WTC11 (cell line): ENCODE results near the gene LRRC7. TPM values are rescaled to one million over a fixed set of nuclear protein-coding genes. Genes with fewer than 3 reads are reported as not detected.

ENCODE experiments used
- ATAC-seq: fragments of 200-7000 bp; cut with Tn5 transposase; 2 replicates; pipeline ENCODE4 v1.10.0; 2021; ENCODE audit warnings: mild to moderate bottlenecking, moderate library complexity
- CTCF ChIA-PET: fragments of 300-600 bp; sonication (Branson Sonifier 250); formaldehyde crosslinking; loops from one replicate; lab custom pipeline; 2021; ENCODE audit warnings: antibody characterized with exemption; lab: Charles Lee
- POLR2A ChIA-PET: fragments of 350-600 bp; sonication (Branson Sonifier 250); formaldehyde crosslinking; loops from one replicate; lab custom pipeline; 2021; ENCODE audit warnings: antibody characterized with exemption; lab: Charles Lee
- DNase-seq: peaks from one replicate; pipeline ENCODE4 v3.0.0; 2021; ENCODE audit warnings: low spot score
- H3K27ac Mint-ChIP-seq: 2 replicates; pipeline ENCODE4 v1.8.0; 2021; ENCODE audit warnings: mixed read lengths
- H3K27me3 Mint-ChIP-seq: 2 replicates; pipeline ENCODE4 v1.8.0; 2021; ENCODE audit warnings: low read depth, mild to moderate bottlenecking, moderate library complexity, mixed read lengths
- H3K36me3 Mint-ChIP-seq: 2 replicates; pipeline ENCODE4 v1.8.0; 2021; ENCODE audit warnings: mixed read lengths
- H3K4me1 Mint-ChIP-seq: 2 replicates; pipeline ENCODE4 v1.8.0; 2022; ENCODE audit warnings: mixed read lengths
- H3K4me3 Mint-ChIP-seq: 2 replicates; pipeline ENCODE4 v1.8.0; 2021; ENCODE audit warnings: mild to moderate bottlenecking, moderate library complexity, mixed read lengths
- H3K9me3 Mint-ChIP-seq: 2 replicates; pipeline ENCODE4 v1.8.0; 2021; ENCODE audit warnings: mixed read lengths
- AR ChIP-seq: fragments of 250-450 bp; sonication (Bioruptor Pico); IDR thresholded peaks from 2 replicates; pipeline ENCODE4 v1.9.0; 2021; ENCODE audit warnings: mild to moderate bottlenecking
- ARID4B ChIP-seq: sonication (generic); formaldehyde crosslinking; IDR thresholded peaks from 2 replicates; pipeline ENCODE4 v1.8.0; 2023; ENCODE audit warnings: missing genetic modification reagents, mild to moderate bottlenecking, borderline replicate concordance
- ATF1 ChIP-seq: sonication (generic); formaldehyde crosslinking; IDR thresholded peaks from 2 replicates; pipeline ENCODE4 v1.8.1; 2023; ENCODE audit warnings: mild to moderate bottlenecking, moderate library complexity, missing genetic modification reagents
- CREB1 ChIP-seq: sonication (generic); formaldehyde crosslinking; IDR thresholded peaks from 2 replicates; pipeline ENCODE4 v1.8.0; 2023; ENCODE audit warnings: mild to moderate bottlenecking, missing genetic modification reagents
- CTCF ChIP-seq: fragments of 200-600 bp; IDR thresholded peaks from 2 replicates; pipeline ENCODE4 v1.8.0; 2022; ENCODE audit warnings: antibody characterized with exemption
- GRHL2 ChIP-seq: fragments of 250-450 bp; sonication (Bioruptor Pico); IDR thresholded peaks from 2 replicates; pipeline ENCODE4 v1.8.0; 2022; ENCODE audit warnings: mild to moderate bottlenecking, moderate library complexity; ENCODE audit not compliant: insufficient replicate concordance, severe bottlenecking
- GTF2I ChIP-seq: fragments of 250-450 bp; sonication (Bioruptor Pico); conservative IDR thresholded peaks from 2 replicates; pipeline ENCODE4 v1.4.0; 2021; ENCODE audit warnings: mild to moderate bottlenecking
- JUN ChIP-seq: sonication (generic); formaldehyde crosslinking; IDR thresholded peaks from 2 replicates; pipeline ENCODE4 v1.8.0; 2023; ENCODE audit warnings: mild to moderate bottlenecking, missing genetic modification reagents
- MXD4 ChIP-seq: fragments of 250-450 bp; sonication (Bioruptor Pico); IDR thresholded peaks from 2 replicates; pipeline ENCODE4 v1.8.0; 2021; ENCODE audit warnings: mild to moderate bottlenecking, moderate library complexity, borderline replicate concordance
- NFYB ChIP-seq: sonication (generic); formaldehyde crosslinking; conservative IDR thresholded peaks from 2 replicates; pipeline ENCODE4 v1.8.0; 2022; ENCODE audit warnings: low read depth, missing genetic modification reagents
- NR2C2 ChIP-seq: sonication (generic); formaldehyde crosslinking; IDR thresholded peaks from 2 replicates; pipeline ENCODE4 v1.8.0; 2022; ENCODE audit warnings: mild to moderate bottlenecking, missing genetic modification reagents
- PREB ChIP-seq: sonication (generic); formaldehyde crosslinking; IDR thresholded peaks from 2 replicates; pipeline ENCODE4 v1.8.1; 2022; ENCODE audit warnings: mild to moderate bottlenecking, missing genetic modification reagents, moderate library complexity, borderline replicate concordance
- TEAD1 ChIP-seq: sonication (generic); formaldehyde crosslinking; IDR thresholded peaks from 2 replicates; pipeline ENCODE4 v1.8.0; 2022; ENCODE audit warnings: mild to moderate bottlenecking, missing genetic modification reagents
- TEAD4 ChIP-seq: sonication (generic); formaldehyde crosslinking; IDR thresholded peaks from 2 replicates; pipeline ENCODE4 v1.8.0; 2022; ENCODE audit warnings: mild to moderate bottlenecking, missing genetic modification reagents
- ZNF138 ChIP-seq: sonication (generic); formaldehyde crosslinking; conservative IDR thresholded peaks from 2 replicates; pipeline ENCODE4 v1.8.1; 2022; ENCODE audit warnings: mild to moderate bottlenecking, moderate library complexity, missing genetic modification reagents
- ZNF396 ChIP-seq: fragments of 250-450 bp; sonication (Bioruptor Pico); IDR thresholded peaks from 2 replicates; pipeline ENCODE4 v1.8.0; 2021; ENCODE audit warnings: mild to moderate bottlenecking, moderate library complexity, borderline replicate concordance
- ZNF425 ChIP-seq: fragments of 250-450 bp; sonication (Bioruptor Pico); conservative IDR thresholded peaks from 2 replicates; pipeline ENCODE4 v1.9.0; 2021; ENCODE audit warnings: mild to moderate bottlenecking
- ZNF532 ChIP-seq: fragments of 250-450 bp; sonication (Bioruptor Pico); IDR thresholded peaks from 2 replicates; pipeline ENCODE4 v1.9.0; 2021; ENCODE audit warnings: mild to moderate bottlenecking, borderline replicate concordance
- total RNA-seq: library from RNA; stranded (reverse); gene quantifications from 3 replicates; pipeline ENCODE4 v1.2.3, GENCODE V29; 2021

Gene LRRC7
- total RNA-seq, 1 experiment from 2014 or later: not detected

- no peaks in the 10 kb centered on the region for H3K36me3 Mint-ChIP-seq
- no peak for DNase-seq
- no peak overlapping the region for H3K4me3 Mint-ChIP-seq
- no peaks in the 10 kb centered on the region for H3K27me3 Mint-ChIP-seq
- no peak for ATAC-seq
- H3K9me3 Mint-ChIP-seq: no peaks in the 10 kb centered on the region
- H3K27ac Mint-ChIP-seq: no peak overlapping the region
- no peaks in the 10 kb centered on the region for H3K4me1 Mint-ChIP-seq
- CTCF ChIA-PET: no interaction called here
- POLR2A ChIA-PET: no interaction called here
- TF ChIP-seq TEAD4 (CRISPR knock-in tag): no peak
- TF ChIP-seq ZNF396 (CRISPR knock-in tag): no peak
- no peak for TF ChIP-seq MXD4 (CRISPR knock-in tag)
- TF ChIP-seq CTCF: no peak
- no peak for TF ChIP-seq ATF1
- TF ChIP-seq NFYB (CRISPR knock-in tag): no peak
- TF ChIP-seq CREB1: no peak
- TF ChIP-seq AR (CRISPR knock-in tag): no peak
These were observed 265.8 kb downstream of the LRRC7 start for GRCh38 chr1:69833536-69833935.

- TF ChIP-seq ZNF396 (CRISPR knock-in tag): no peak
- no peak for TF ChIP-seq ZNF532 (CRISPR knock-in tag)
- no peak for TF ChIP-seq NR2C2 (CRISPR knock-in tag)
- TF ChIP-seq ZNF425 (CRISPR knock-in tag): no peak
- TF ChIP-seq GTF2I: no peak
- TF ChIP-seq ARID4B: no peak
- TF ChIP-seq TEAD1 (CRISPR knock-in tag): no peak
- no peak for TF ChIP-seq GRHL2
- TF ChIP-seq JUN (CRISPR knock-in tag): no peak
- no peak for TF ChIP-seq NFYB (CRISPR knock-in tag)
- TF ChIP-seq PREB (CRISPR knock-in tag): no peak
- TF ChIP-seq ZNF138 (CRISPR knock-in tag): no peak
- Mint-ChIP-seq H3K27ac (no peak overlapping the region), H3K36me3 (no peaks in the 10 kb centered on the region), H3K27me3 (no peaks in the 10 kb centered on the region), H3K4me3 (no peak overlapping the region), H3K9me3 (no peaks in the 10 kb centered on the region), H3K4me1 (no peaks in the 10 kb centered on the region)
- ChIA-PET CTCF (no interaction called here), POLR2A (no interaction called here)
- ATAC-seq: no peak
- DNase-seq: no peak
These were observed 266.6 kb downstream of the LRRC7 start for GRCh38 chr1:69834336-69834735.
